Esophagus muscularis mucosa (tissue), 4 donors: ENCODE data around the gene S100A4. TPM values are rescaled to one million over a fixed set of nuclear protein-coding genes. Genes with fewer than 3 reads are reported as not detected.

Experiments used
- DNase-seq: peaks from one replicate; pipeline ENCODE4 v3.0.0-alpha.2; 2017; ENCODE audit errors: extremely low spot score
- H3K27ac ChIP-seq, 4 donors: fragments of 200-600 bp; sonication (generic); replicated peaks in 1 of 4; 1 replicate in 3 of 4; 2 replicates in 1 of 4; pipeline ENCODE4 v1.5.1; 2016 to 2019; ENCODE audit warnings: mild to moderate bottlenecking in 1 of 4
- H3K27me3 ChIP-seq, 4 donors: fragments of 200-600 bp; sonication (generic); one replicate each; pipeline versions ENCODE4 v1.5.1 to v1.6.0; 2016 to 2019
- H3K36me3 ChIP-seq, 4 donors: fragments of 200-600 bp; sonication (generic); one replicate each; pipeline ENCODE4 v1.5.1; 2016 to 2019
- H3K4me1 ChIP-seq, 4 donors: fragments of 200-600 bp; sonication (generic); one replicate each; pipeline ENCODE4 v1.5.1; 2016 to 2019
- H3K4me3 ChIP-seq, 4 donors: fragments of 200-600 bp; sonication (generic); 1 replicate in 2 of 4; 2 replicates in 2 of 4; pipeline ENCODE4 v1.5.1; 2016 to 2019; ENCODE audit warnings: mild to moderate bottlenecking in 4 of 4, moderate library complexity in 1 of 4
- H3K9me3 ChIP-seq, 4 donors: fragments of 200-600 bp; sonication (generic); 1 replicate in 3 of 4; 2 replicates in 1 of 4; pipeline ENCODE4 v1.5.1; 2016 to 2019
- CTCF ChIP-seq, 3 experiments: fragments of 200-600 bp in 2 of 3; fragments of 450-650 bp in 1 of 3; sonication (generic) in 2 of 3; IDR thresholded peaks; one replicate each; pipeline ENCODE4 v1.5.1; 2017 to 2019; ENCODE audit warnings: antibody characterized with exemption in 3 of 3, mild to moderate bottlenecking in 2 of 3, moderate library complexity in 1 of 3
- EP300 ChIP-seq: sonication (generic); formaldehyde crosslinking; IDR thresholded peaks from one replicate; pipeline ENCODE4 v1.6.1; 2017; ENCODE audit warnings: antibody characterized with exemption
- POLR2A ChIP-seq: fragments of 450-650 bp; IDR thresholded peaks from one replicate; pipeline ENCODE4 v1.6.1; 2017; ENCODE audit warnings: antibody characterized with exemption, moderate library complexity, mild to moderate bottlenecking, low read depth
- POLR2AphosphoS5 ChIP-seq, 2 donors: sonication (generic); formaldehyde crosslinking; IDR thresholded peaks; one replicate each; pipeline ENCODE4 v1.6.1; 2017; ENCODE audit warnings: antibody characterized with exemption in 2 of 2
- WGBS: methylation state at CpG from one replicate; pipeline ENCODE4 v1.1.5; 2018; 5-methylcytosine and 5-hydroxymethylcytosine counted together
- intact Hi-C: fragments of 100-400 bp; cut with DNase I; formaldehyde crosslinking; loops from one replicate; pipeline ENCODE4 v1.15.1; 2023
- total RNA-seq, 4 donors: library from RNA; depleted of rRNA; stranded (reverse); fragments of >200 nt; gene quantifications; one replicate each; pipeline versions ENCODE4 v1.1.0 to v1.2.1, GENCODE V29; 2016

The S100A4 gene
- total RNA-seq, 4 donors from 2014 or later = 154 to 362 (median 273) TPM

- Histone ChIP-seq H3K9me3 (no peaks in the 10 kb centered on the region), H3K4me3 (no peak overlapping the region), H3K4me1 (peaks cover 52 to 81% (median 79%) of the 10 kb centered on the region in 4 donors), H3K27ac (peak overlapping the region; percentile 29 to 71 (median 64)), H3K27me3 (no peaks in the 10 kb centered on the region), H3K36me3 (no peaks in the 10 kb centered on the region)
- no peak for DNase-seq
- TF ChIP-seq POLR2A (no peak), EP300 (no peak), CTCF (IDR thresholded peaks at IDR 0.05) (no peak), POLR2AphosphoS5 (IDR thresholded peaks at IDR 0.05) (no peak)
- 86% methylated on average over 4 of the region's 6 CpGs for WGBS
- intact Hi-C loops = no loop called here
These were observed 4.3 kb upstream of the S100A4 start for GRCh38 chr1:153549741-153550397.

- H3K27ac ChIP-seq = peak within 1 kb of the TSS; percentile 29 to 71 (median 65)
- DNase-seq = no peak
- no peaks in the 10 kb centered on the region for H3K9me3 ChIP-seq
- peaks cover 55 to 81% (median 79%) of the 10 kb centered on the region in 4 donors for H3K4me1 ChIP-seq
- H3K4me3 ChIP-seq = no peak within 1 kb of the TSS
- WGBS = 59% methylated on average over 14 of the region's 14 CpGs
- no peaks in the 10 kb centered on the region for H3K27me3 ChIP-seq
- TF ChIP-seq EP300 (no peak), POLR2AphosphoS5 (IDR thresholded peaks at IDR 0.05) (peak; percentile 52 to 66)
- peaks cover 0 to 4% (median 0%) of the 10 kb centered on the region in 4 donors for H3K36me3 ChIP-seq
- intact Hi-C loops = no loop called here
These were observed 3.4 kb upstream of the S100A4 start, which contains the start of gene S100A3 for GRCh38 chr1:153548722-153549688. Gene S100A3 (minus strand): TSS chr1:153549258. CDS start chr1:153548485, 773 bp downstream.

GRCh38 chr1:153547560-153548551, 2.2 kb upstream of the S100A4 start:
- DNase-seq = no peak
- intact Hi-C loops = no loop called here

More at GRCh38 chr1:153547560-153548551, 2.2 kb upstream of the S100A4 start:
- Histone ChIP-seq H3K36me3 (peaks cover 0 to 10% (median 0%) of the 10 kb centered on the region in 4 donors), H3K27me3 (no peaks in the 10 kb centered on the region), H3K4me1 (peaks cover 52 to 81% (median 79%) of the 10 kb centered on the region in 4 donors), H3K27ac (peak overlapping the region; percentile 72 to 86 (median 80)), H3K4me3 (no peak overlapping the region), H3K9me3 (no peaks in the 10 kb centered on the region)
- WGBS = 76% methylated on average over 11 of the region's 19 CpGs
- no peak for TF ChIP-seq EP300
- no peak for TF ChIP-seq POLR2A
- TF ChIP-seq POLR2AphosphoS5 (IDR thresholded peaks at IDR 0.05) = no peak
- TF ChIP-seq CTCF (IDR thresholded peaks at IDR 0.05) = no peak
